Suprapubic skin (tissue), 4 donors: ENCODE measurements around the gene AGMO. TPM values are rescaled to one million over a fixed set of nuclear protein-coding genes. Genes with fewer than 3 reads are reported as not detected.

Experiments used
- DNase-seq, 2 donors: peaks; one replicate each; pipeline ENCODE4 v3.0.0-alpha.2; 2019; ENCODE audit warnings: low spot score in 2 of 2
- H3K27ac ChIP-seq: fragments of 200-600 bp; sonication (generic); one replicate; pipeline ENCODE4 v1.5.1; 2019
- H3K27me3 ChIP-seq: fragments of 200-600 bp; sonication (generic); one replicate; pipeline ENCODE4 v1.5.1; 2019
- H3K36me3 ChIP-seq: fragments of 200-600 bp; sonication (generic); one replicate; pipeline ENCODE4 v1.5.1; 2019
- H3K4me1 ChIP-seq: fragments of 200-600 bp; sonication (generic); one replicate; pipeline ENCODE4 v1.5.1; 2019
- H3K4me3 ChIP-seq: fragments of 200-600 bp; sonication (generic); one replicate; pipeline ENCODE4 v1.5.1; 2019; ENCODE audit warnings: mild to moderate bottlenecking
- H3K9me3 ChIP-seq: fragments of 200-600 bp; sonication (generic); one replicate; pipeline ENCODE4 v1.5.1; 2019
- CTCF ChIP-seq, 2 donors: fragments of 200-600 bp in 1 of 2; fragments of 450-650 bp in 1 of 2; sonication (generic) in 1 of 2; IDR thresholded peaks; one replicate each; pipeline ENCODE4 v1.5.1; 2016 to 2019; ENCODE audit warnings: antibody characterized with exemption in 2 of 2, mild to moderate bottlenecking in 1 of 2, moderate library complexity in 1 of 2
- EP300 ChIP-seq: sonication (generic); formaldehyde crosslinking; IDR thresholded peaks from one replicate; pipeline ENCODE4 v1.6.1; 2017; ENCODE audit warnings: antibody characterized with exemption
- POLR2A ChIP-seq, 2 donors: fragments of 450-650 bp; IDR thresholded peaks; one replicate each; pipeline ENCODE4 v1.6.1; 2017; ENCODE audit warnings: antibody characterized with exemption in 2 of 2, mild to moderate bottlenecking in 2 of 2, moderate library complexity in 2 of 2
- POLR2AphosphoS5 ChIP-seq, 3 donors: sonication (generic); formaldehyde crosslinking; IDR thresholded peaks; one replicate each; pipeline ENCODE4 v1.6.1; 2017; ENCODE audit warnings: antibody characterized with exemption in 3 of 3
- WGBS: methylation state at CpG from one replicate; pipeline ENCODE4 v1.1.5; 2018; 5-methylcytosine and 5-hydroxymethylcytosine counted together
- total RNA-seq, 4 donors: library from RNA; depleted of rRNA; stranded (reverse); fragments of >200 nt; gene quantifications; one replicate each; pipeline ENCODE4 v1.1.0, GENCODE V29; 2016

AGMO gene
- total RNA-seq, 4 donors from 2014 or later, result 0.40 TPM; not detected in 3

- H3K27ac ChIP-seq, result no peak overlapping the region
- no peak overlapping the region for H3K4me3 ChIP-seq
- H3K27me3 ChIP-seq, result no peaks in the 10 kb centered on the region
- no peak for DNase-seq
- no peaks in the 10 kb centered on the region for H3K36me3 ChIP-seq
- WGBS, result 59% methylated on average over 4 of the region's 4 CpGs
- H3K4me1 ChIP-seq, result no peaks in the 10 kb centered on the region
- TF ChIP-seq EP300 (no peak), POLR2AphosphoS5 (IDR thresholded peaks at IDR 0.05) (no peak), POLR2A (IDR thresholded peaks at IDR 0.05) (no peak), CTCF (IDR thresholded peaks at IDR 0.05) (no peak)
- H3K9me3 ChIP-seq, result no peaks in the 10 kb centered on the region
These were observed 352.4 kb downstream of the AGMO start for GRCh38 chr7:15209429-15209828.

DNA sequence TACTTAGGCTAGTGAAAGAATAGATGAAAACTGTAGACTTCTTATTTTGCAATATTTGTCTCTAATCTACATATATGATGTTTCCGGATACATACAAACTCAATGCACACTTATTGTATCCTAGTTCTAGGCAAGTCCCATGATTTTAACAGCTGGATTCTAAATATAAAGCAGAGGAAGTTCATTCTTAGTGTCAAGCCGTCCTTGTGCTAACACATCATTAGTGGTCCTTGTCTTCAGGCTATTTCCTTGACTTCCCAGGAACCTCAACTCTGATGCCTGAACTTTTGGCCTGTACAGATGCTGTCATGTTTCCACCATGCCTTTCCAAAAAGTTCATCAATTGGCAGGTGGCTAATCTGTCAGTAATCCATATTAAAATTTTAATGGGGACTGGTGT is 357.4 kb downstream of the AGMO start:
- no peak overlapping the region for H3K27ac ChIP-seq
- DNase-seq, result no peak
- TF ChIP-seq POLR2AphosphoS5 (IDR thresholded peaks at IDR 0.05), result no peak
- TF ChIP-seq CTCF (IDR thresholded peaks at IDR 0.05), result no peak
- no peak for TF ChIP-seq POLR2A (IDR thresholded peaks at IDR 0.05)
- TF ChIP-seq EP300, result no peak
- no peak overlapping the region for H3K4me3 ChIP-seq
- H3K4me1 ChIP-seq, result no peaks in the 10 kb centered on the region
- no peaks in the 10 kb centered on the region for H3K36me3 ChIP-seq
- WGBS, result 75% methylated on average over 2 of the region's 2 CpGs
- no peaks in the 10 kb centered on the region for H3K27me3 ChIP-seq
- no peaks in the 10 kb centered on the region for H3K9me3 ChIP-seq

- Histone ChIP-seq H3K27ac (no peak overlapping the region), H3K4me3 (no peak overlapping the region), H3K4me1 (no peaks in the 10 kb centered on the region), H3K9me3 (no peaks in the 10 kb centered on the region), H3K27me3 (no peaks in the 10 kb centered on the region), H3K36me3 (no peaks in the 10 kb centered on the region)
- no peak for DNase-seq
- 79% methylated on average over 1 of the region's 1 CpG for WGBS
- TF ChIP-seq CTCF (IDR thresholded peaks at IDR 0.05) (no peak), EP300 (no peak), POLR2AphosphoS5 (IDR thresholded peaks at IDR 0.05) (no peak), POLR2A (IDR thresholded peaks at IDR 0.05) (no peak)
These were observed 362.3 kb downstream of the AGMO start for GRCh38 chr7:15199482-15199881.

DNA sequence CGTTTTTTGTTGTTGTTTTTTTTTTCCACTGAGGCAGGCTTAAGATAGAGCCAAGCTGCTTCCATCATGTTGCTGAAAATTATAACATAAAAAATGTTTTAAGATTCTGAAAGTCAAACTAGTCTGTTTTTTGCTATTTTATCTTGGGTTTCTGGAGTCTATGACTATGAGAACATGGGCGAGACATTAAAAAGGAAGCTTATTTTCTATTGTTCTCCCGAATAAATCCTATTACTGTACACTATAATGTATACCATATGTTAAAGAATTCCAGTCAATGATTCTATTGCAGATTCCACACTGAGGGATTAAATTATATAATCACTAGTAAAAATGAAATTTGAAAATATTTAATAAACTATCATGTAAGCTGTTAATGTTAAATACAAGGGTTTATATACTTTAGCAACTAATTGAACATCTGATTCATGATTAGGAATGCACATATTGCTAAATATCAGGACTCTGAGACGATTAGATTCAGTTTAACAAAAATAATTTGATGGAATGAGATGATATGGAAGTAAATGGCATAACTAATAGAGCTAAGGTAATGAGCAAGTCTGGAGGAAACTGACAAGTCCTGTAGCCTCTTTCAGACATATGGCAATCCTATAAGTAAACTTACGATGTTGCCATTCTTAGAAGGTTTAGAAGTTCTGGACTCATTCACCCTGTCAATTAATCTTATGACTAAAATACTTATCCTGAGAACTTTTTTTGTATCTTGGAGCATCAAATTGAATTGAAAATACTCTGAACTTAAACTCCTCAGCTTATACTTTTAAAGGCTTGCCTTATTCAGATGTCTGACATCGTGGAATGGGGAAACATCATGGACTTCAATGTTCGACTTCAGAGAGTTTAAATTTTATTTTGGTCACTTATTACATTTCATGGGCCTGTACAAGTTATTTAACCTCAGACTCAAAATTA is 364.5 kb downstream of the AGMO start:
- no peaks in the 10 kb centered on the region for H3K36me3 ChIP-seq
- H3K27me3 ChIP-seq, result no peaks in the 10 kb centered on the region
- no peak overlapping the region for H3K4me3 ChIP-seq
- H3K27ac ChIP-seq, result no peak overlapping the region
- TF ChIP-seq CTCF (IDR thresholded peaks at IDR 0.05), result no peak
- TF ChIP-seq POLR2A (IDR thresholded peaks at IDR 0.05), result no peak
- TF ChIP-seq POLR2AphosphoS5 (IDR thresholded peaks at IDR 0.05), result no peak
- no peak for TF ChIP-seq EP300
- H3K4me1 ChIP-seq, result no peaks in the 10 kb centered on the region
- H3K9me3 ChIP-seq, result no peaks in the 10 kb centered on the region
- 61% methylated on average over 7 of the region's 7 CpGs for WGBS
- DNase-seq, result no peak

- TF ChIP-seq EP300, result no peak
- TF ChIP-seq POLR2A (IDR thresholded peaks at IDR 0.05), result no peak
- TF ChIP-seq CTCF (IDR thresholded peaks at IDR 0.05), result no peak
- no peak for TF ChIP-seq POLR2AphosphoS5 (IDR thresholded peaks at IDR 0.05)
- no peak for DNase-seq
- Histone ChIP-seq H3K9me3 (peaks cover 4% of the 10 kb centered on the region), H3K36me3 (no peaks in the 10 kb centered on the region), H3K27ac (no peak overlapping the region), H3K4me1 (no peaks in the 10 kb centered on the region), H3K4me3 (no peak overlapping the region), H3K27me3 (no peaks in the 10 kb centered on the region)
- 94% methylated on average over 1 of the region's 1 CpG for WGBS
These were observed 383.8 kb downstream of the AGMO start for GRCh38 chr7:15178065-15178464.
